Mammary epithelial cell (primary cell): ENCODE results near the gene ZNF862.

Source experiments
- CTCF ChIP-seq, 2 donors: IDR thresholded peaks in 1 of 2; conservative IDR thresholded peaks in 1 of 2; 2 replicates each; pipeline ENCODE4 v1.5.1; 2011 to 2012; ENCODE audit warnings: inconsistent platforms in 2 of 2, low read length in 2 of 2, mild to moderate bottlenecking in 2 of 2, control low read depth in 1 of 2, low read depth in 1 of 2; ENCODE audit not compliant: insufficient read depth in 1 of 2; ENCODE audit errors: extremely low read depth in 1 of 2
- EZH2 ChIP-seq: IDR thresholded peaks from 2 replicates; pipeline ENCODE4 v1.6.1; 2012; ENCODE audit warnings: low read length, inconsistent platforms, borderline replicate concordance

GRCh38 chr7:149839933-149840332 lies 1.8 kb downstream of the ZNF862 start:
- TF ChIP-seq CTCF (conservative IDR thresholded peaks at IDR 0.05 in 1 of 2, IDR thresholded peaks at IDR 0.05 in 1 of 2; ENCODE audit: extremely low read depth in 1 of 2, insufficient read depth in 1 of 2, low read depth in 1 of 2, low read length in 2 of 2), result no peak
- no peak for TF ChIP-seq EZH2
